ENCODE data around the gene SEPTIN11. TPM values are rescaled to one million over a fixed set of nuclear protein-coding genes. Genes with fewer than 3 reads are reported as not detected.

SEPTIN11 gene
- total RNA-seq, 2 donors from 2014 or later: 101 to 135 TPM

GRCh38 chr4:76968937-76969336 lies 19.4 kb downstream of the SEPTIN11 start:
- intact Hi-C loops (cut with DNase I, micrococcal nuclease): no loop called here
- no peak for ATAC-seq

GRCh38 chr4:76969495-76969894 lies 19.9 kb downstream of the SEPTIN11 start:
- intact Hi-C loops (cut with DNase I, micrococcal nuclease): no loop called here
- ATAC-seq (peak; percentile 56), DNase-seq (no peak)

More at GRCh38 chr4:76968937-76969336, 19.4 kb downstream of the SEPTIN11 start:
- DNase-seq: no peak

GRCh38 chr4:76969941-76970529 lies 20.5 kb downstream of the SEPTIN11 start:
- ATAC-seq: no peak
- intact Hi-C loops (cut with DNase I, micrococcal nuclease): no loop called here
- no peak for DNase-seq

GRCh38 chr4:76972306-76972705 lies 22.8 kb downstream of the SEPTIN11 start:
- intact Hi-C loops (cut with DNase I, micrococcal nuclease): no loop called here
- ATAC-seq (no peak), DNase-seq (no peak)

GRCh38 chr4:76974150-76974549 lies 24.6 kb downstream of the SEPTIN11 start:
- no peak for ATAC-seq

GRCh38 chr4:76977113-76977512 lies 27.6 kb downstream of the SEPTIN11 start:
- no peak for ATAC-seq
- no peak for DNase-seq
- intact Hi-C loops (cut with DNase I, micrococcal nuclease): no loop called here

More at GRCh38 chr4:76974150-76974549, 24.6 kb downstream of the SEPTIN11 start:
- intact Hi-C loops (cut with DNase I, micrococcal nuclease): no loop called here
- DNase-seq: no peak

GRCh38 chr4:76977736-76978350 lies 28.3 kb downstream of the SEPTIN11 start:
- DNase-seq (no peak), ATAC-seq (peak; percentile 54)
- intact Hi-C loops (cut with DNase I, micrococcal nuclease): no loop called here

- intact Hi-C loops (cut with DNase I, micrococcal nuclease): no loop called here
- ATAC-seq: peak; percentile 58
- DNase-seq: no peak
Measured at GRCh38 chr4:76979236-76979635, 29.7 kb downstream of the SEPTIN11 start.

GRCh38 chr4:76980261-76980660 lies 30.7 kb downstream of the SEPTIN11 start:
- no peak for DNase-seq
- intact Hi-C loops (cut with DNase I, micrococcal nuclease): no loop called here
- ATAC-seq: peak; percentile 58

- ATAC-seq (no peak), DNase-seq (no peak)
- intact Hi-C loops (cut with DNase I, micrococcal nuclease): no loop called here
Measured at GRCh38 chr4:76981644-76982043, 32.1 kb downstream of the SEPTIN11 start.

- DNase-seq (no peak), ATAC-seq (no peak)
- intact Hi-C loops (cut with DNase I, micrococcal nuclease): no loop called here
Measured at GRCh38 chr4:76982638-76983584, 33.4 kb downstream of the SEPTIN11 start.

GRCh38 chr4:76984127-76984526 lies 34.6 kb downstream of the SEPTIN11 start:
- intact Hi-C loops (cut with DNase I, micrococcal nuclease): no loop called here
- peak; percentile 27 for ATAC-seq
- DNase-seq: no peak

- DNase-seq (peak in 1 of 2 donors; percentile 53), ATAC-seq (no peak)
- intact Hi-C loops (cut with DNase I, micrococcal nuclease): no loop called here
Measured at GRCh38 chr4:76984788-76985211, 35.2 kb downstream of the SEPTIN11 start.

- no peak for ATAC-seq
- intact Hi-C loops (cut with DNase I, micrococcal nuclease): no loop called here
- DNase-seq: no peak
Measured at GRCh38 chr4:76987153-76987591, 37.6 kb downstream of the SEPTIN11 start.

- ATAC-seq (no peak), DNase-seq (no peak)
- intact Hi-C loops (cut with DNase I, micrococcal nuclease): no loop called here
Measured at GRCh38 chr4:76987685-76988084, 38.1 kb downstream of the SEPTIN11 start.

- peak; percentile 87 for ATAC-seq
- DNase-seq: peak; percentile 49
- intact Hi-C loops (cut with DNase I, micrococcal nuclease): no loop called here
Measured at GRCh38 chr4:76989391-76990061, 40.0 kb downstream of the SEPTIN11 start.

- intact Hi-C loops (cut with DNase I, micrococcal nuclease): no loop called here
- no peak for ATAC-seq
- no peak for DNase-seq
Measured at GRCh38 chr4:76990288-76991080, 40.9 kb downstream of the SEPTIN11 start.

GRCh38 chr4:76991161-76991660 lies 41.7 kb downstream of the SEPTIN11 start:
- no peak for ATAC-seq
- intact Hi-C loops (cut with DNase I, micrococcal nuclease): no loop called here
- DNase-seq: no peak

Data from left colon (tissue), 2 donors.